Endothelial cell of umbilical vein (primary cell): ENCODE results near the gene ARHGDIB. TPM values are rescaled to one million over a fixed set of nuclear protein-coding genes. Genes with fewer than 3 reads are reported as not detected.

ENCODE experiments used
- BruUV-seq: library from RNA; stranded (reverse); fragments of 400-500 nt; replicated peaks from 2 replicates; lab custom pipeline; 2021; lab: Mats Ljungman, UMichigan
- CTCF ChIA-PET: fragments of 300-600, 350-600 bp; sonication (Branson Sonifier 250); formaldehyde crosslinking; loops from one replicate; lab custom pipeline; 2021; ENCODE audit warnings: antibody characterized with exemption, inconsistent platforms; lab: Charles Lee
- POLR2A ChIA-PET: fragments of 300-600, 350-600 bp; sonication (Branson Sonifier 250); formaldehyde crosslinking; loops from one replicate; lab custom pipeline; 2021; ENCODE audit warnings: antibody characterized with exemption, inconsistent platforms; lab: Charles Lee
- DNase-seq: peaks from one replicate; pipeline ENCODE4 v3.0.0-alpha.2; 2011; ENCODE audit warnings: low read depth, low spot score
- FAIRE-seq: peaks from 2 replicates; lab custom pipeline; 2011; peaks lifted over from hg19 to GRCh38; lab: Jason Lieb, UNC
- H2AFZ ChIP-seq: 2 replicates; pipeline ENCODE4 v1.6.0; 2012; ENCODE audit warnings: low read depth, low read length, control low read depth, inconsistent platforms
- H3K27ac ChIP-seq: 2 replicates; pipeline ENCODE4 v1.5.1; 2011; ENCODE audit warnings: low read depth, mild to moderate bottlenecking, control low read depth, low read length, moderate library complexity; ENCODE audit not compliant: insufficient read depth
- H3K27me3 ChIP-seq, 2 experiments: 2 replicates each; pipeline versions ENCODE4 v1.6.0 to v1.6.1; 2011; ENCODE audit warnings: low read length in 2 of 2, mixed read lengths in 1 of 2; ENCODE audit not compliant: control insufficient read depth in 2 of 2, insufficient read depth in 2 of 2
- H3K36me3 ChIP-seq, 2 experiments: 2 replicates in 1 of 2; 3 replicates in 1 of 2; pipeline ENCODE4 v1.5.1; 2011; ENCODE audit warnings: low read length in 2 of 2, mild to moderate bottlenecking in 1 of 2, moderate library complexity in 1 of 2; ENCODE audit not compliant: control insufficient read depth in 2 of 2, insufficient read depth in 2 of 2; ENCODE audit errors: extremely low read depth in 1 of 2
- H3K4me1 ChIP-seq: 3 replicates; pipeline ENCODE4 v1.5.1; 2011; ENCODE audit warnings: mild to moderate bottlenecking, low read length; ENCODE audit not compliant: control insufficient read depth, insufficient read depth; ENCODE audit errors: extremely low read depth
- H3K4me2 ChIP-seq: 2 replicates; pipeline ENCODE4 v1.6.1; 2011; ENCODE audit warnings: low read length, control low read depth, mixed read lengths; ENCODE audit not compliant: insufficient read depth
- H3K4me3 ChIP-seq, 3 experiments: fragments of 200-600 bp in 1 of 3; sonication (generic), shearing (Covaris generic) in 1 of 3; replicated peaks in 1 of 3; 2 replicates each; pipeline ENCODE4 v1.5.1; 2011 to 2016; ENCODE audit warnings: control low read depth in 3 of 3, low read length in 3 of 3, mild to moderate bottlenecking in 2 of 3, inconsistent platforms in 1 of 3, low read depth in 1 of 3, moderate library complexity in 1 of 3; ENCODE audit not compliant: insufficient read depth in 1 of 3
- H3K79me2 ChIP-seq: 2 replicates; pipeline ENCODE4 v1.6.0; 2012; ENCODE audit warnings: low read length, inconsistent platforms; ENCODE audit not compliant: control insufficient read depth, insufficient read depth
- H3K9ac ChIP-seq: replicated peaks from 2 replicates; pipeline ENCODE3; 2011; ENCODE audit warnings: low read length, control low read depth; ENCODE audit not compliant: insufficient read depth; ENCODE audit errors: extremely low read depth
- H3K9me1 ChIP-seq: replicated peaks from 3 replicates; pipeline ENCODE4 v1.6.0; 2011; ENCODE audit warnings: mild to moderate bottlenecking, low read length; ENCODE audit not compliant: control insufficient read depth, insufficient read depth; ENCODE audit errors: extremely low read depth
- H3K9me3 ChIP-seq: replicated peaks from 2 replicates; pipeline ENCODE4 v1.5.1; 2012; ENCODE audit warnings: low read length, inconsistent platforms; ENCODE audit not compliant: control insufficient read depth, insufficient read depth
- H4K20me1 ChIP-seq: replicated peaks from 2 replicates; pipeline ENCODE3; 2011; ENCODE audit warnings: mild to moderate bottlenecking, low read length; ENCODE audit not compliant: control insufficient read depth, insufficient read depth; ENCODE audit errors: extremely low read depth
- EZH2 ChIP-seq: IDR thresholded peaks from 2 replicates; pipeline ENCODE4 v1.6.1; 2012; ENCODE audit warnings: borderline replicate concordance, low read depth, mild to moderate bottlenecking, moderate library complexity, low read length, inconsistent platforms; ENCODE audit not compliant: severe bottlenecking
- FOS ChIP-seq: IDR thresholded peaks from 2 replicates; pipeline ENCODE4 v1.6.1; 2011; ENCODE audit warnings: mild to moderate bottlenecking, low read length, moderate library complexity, borderline replicate concordance; ENCODE audit not compliant: insufficient read depth
- GATA2 ChIP-seq: IDR thresholded peaks from 2 replicates; pipeline ENCODE4 v1.7.0; 2011; ENCODE audit warnings: low read depth, mild to moderate bottlenecking, moderate library complexity, mixed read lengths, low read length; ENCODE audit not compliant: insufficient read length, insufficient read depth
- JUN ChIP-seq: IDR thresholded peaks from 2 replicates; pipeline ENCODE4 v1.6.1; 2011; ENCODE audit warnings: borderline replicate concordance, low read depth; ENCODE audit not compliant: insufficient read length, insufficient read depth
- MYC ChIP-seq: IDR thresholded peaks from one replicate; pipeline ENCODE4 v1.6.1; 2011; ENCODE audit warnings: mild to moderate bottlenecking, low read depth, low read length
- POLR2A ChIP-seq: IDR thresholded peaks from 2 replicates; pipeline ENCODE4 v1.6.1; 2012; ENCODE audit warnings: low read depth, mild to moderate bottlenecking, control low read depth, low read length
- dilution Hi-C: fragments of 300-500 bp; cut with MboI; formaldehyde crosslinking; loops from one replicate; pipeline ENCODE4 v1.15.0; 2019; ENCODE audit warnings: low sequenced_read_pairs; ENCODE audit not compliant: extremely low pct_ligation_motif_present
- intact Hi-C: fragments of 100-400 bp; cut with micrococcal nuclease; formaldehyde crosslinking; loops from one replicate; pipeline ENCODE4 v1.10.0; 2022
- polyA plus RNA-seq, 4 experiments: library from polyadenylated mRNA; depleted of rRNA in 3 of 4; stranded (reverse) in 3 of 4; unstranded in 1 of 4; fragments of >200 nt; gene quantifications; 2 replicates each; pipeline versions ENCODE4 v1.2.1 to v1.2.3, GENCODE V29; 2011 to 2012; ENCODE audit warnings: missing spikeins in 1 of 4
- total RNA-seq: library from RNA; stranded (reverse); gene quantifications from 2 replicates; pipeline ENCODE4 v1.2.3, GENCODE V29; 2021
- TF ChIP-seq, protein P1 (sequence below): IDR thresholded peaks from 2 replicates; pipeline ENCODE4 v1.6.1; 2011; ENCODE audit not compliant: insufficient read depth, insufficient read length
- TF ChIP-seq, protein P2 (sequence below), 2 donors: IDR thresholded peaks; 1 replicate in 1 of 2; 2 replicates in 1 of 2; pipeline ENCODE4 v1.5.1; 2011; ENCODE audit warnings: low read length in 2 of 2, mild to moderate bottlenecking in 2 of 2, moderate library complexity in 2 of 2, control low read depth in 1 of 2, inconsistent platforms in 1 of 2, low read depth in 1 of 2; ENCODE audit not compliant: insufficient read depth in 1 of 2; ENCODE audit errors: extremely low read depth in 1 of 2

The ARHGDIB gene
- total and polyA plus RNA-seq, 2 donors (not counting 3 experiments of a cell fraction or from before 2014, with no cell fraction given), result 483 to 1,200 TPM

- no peaks in the 10 kb centered on the region for H3K27me3 ChIP-seq
- dilution Hi-C loops, result no loop called here
Measured at GRCh38 chr12:14928931-14929330, 32.5 kb downstream of the ARHGDIB start.

DNA sequence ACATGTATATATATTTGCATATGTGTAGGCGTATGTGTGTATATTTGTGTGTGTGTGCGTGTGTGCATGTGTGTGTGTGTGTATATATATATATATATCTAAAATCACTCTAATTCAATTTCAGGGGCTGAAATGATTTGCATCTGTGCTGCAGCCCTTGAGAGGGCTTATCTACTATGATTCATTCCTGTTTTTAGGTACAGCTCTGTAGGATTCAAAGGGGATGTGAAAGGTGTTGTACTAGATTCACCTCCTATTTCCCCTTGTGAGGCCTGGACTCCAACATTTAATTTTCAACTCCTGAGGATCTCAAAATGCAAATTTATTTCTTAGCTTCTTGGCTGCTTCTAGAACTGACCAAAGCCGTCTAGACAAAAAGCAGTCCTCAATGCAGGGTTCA lies 34.1 kb downstream of the ARHGDIB start:
- POLR2A ChIA-PET, result interaction anchor here (0.6 kb wide), 1 partner anchor 473 kb away, joined by 4 read pairs; no protein-coding TSS in a partner anchor
- CTCF ChIA-PET, result interaction anchor here (0.6 kb wide), 1 partner anchor 10 kb away, joined by 3 read pairs; no protein-coding TSS in a partner anchor

More at GRCh38 chr12:14928931-14929330, 32.5 kb downstream of the ARHGDIB start:
- Histone ChIP-seq H2AFZ (no peak overlapping the region), H3K4me1 (peaks cover 6% of the 10 kb centered on the region), H3K79me2 (no peaks in the 10 kb centered on the region), H3K9me3 (no peaks in the 10 kb centered on the region), H3K4me3 (no peak overlapping the region), H3K9me1 (no peaks in the 10 kb centered on the region), H3K27ac (no peak overlapping the region), H3K9ac (no peak overlapping the region), H3K4me2 (no peak overlapping the region), H3K36me3 (no peaks in the 10 kb centered on the region), H4K20me1 (no peaks in the 10 kb centered on the region)
- POLR2A ChIA-PET, result no interaction called here
- no peak for TF ChIP-seq MYC
- no peak for TF ChIP-seq EZH2
- TF ChIP-seq JUN, result no peak
- FAIRE-seq, result no peak
- DNase-seq, result peak; percentile 40
- no TSS peak for BruUV-seq
- intact Hi-C loops, result loop anchor here (1.0 kb wide), 1 partner anchor 19 kb away; no protein-coding TSS in a partner anchor
- CTCF ChIA-PET, result interaction anchor here (0.7 to 1.0 kb wide), 2 partner anchors 9 to 23 kb away, joined by 3 read pairs; partner anchors contain the start of gene ERP27

More for the DNA sequence above, 34.1 kb downstream of the ARHGDIB start:
- Histone ChIP-seq H4K20me1 (no peaks in the 10 kb centered on the region), H3K4me1 (peaks cover 6% of the 10 kb centered on the region), H3K4me2 (no peak overlapping the region), H3K79me2 (no peaks in the 10 kb centered on the region), H3K27ac (no peak overlapping the region), H3K36me3 (no peaks in the 10 kb centered on the region), H3K27me3 (no peaks in the 10 kb centered on the region), H3K9me1 (no peaks in the 10 kb centered on the region), H2AFZ (no peak overlapping the region), H3K4me3 (no peak overlapping the region), H3K9me3 (no peaks in the 10 kb centered on the region), H3K9ac (no peak overlapping the region)
- DNase-seq (no peak), FAIRE-seq (no peak)
- TF ChIP-seq, protein P1, sequence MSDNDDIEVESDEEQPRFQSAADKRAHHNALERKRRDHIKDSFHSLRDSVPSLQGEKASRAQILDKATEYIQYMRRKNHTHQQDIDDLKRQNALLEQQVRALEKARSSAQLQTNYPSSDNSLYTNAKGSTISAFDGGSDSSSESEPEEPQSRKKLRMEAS, result no peak
- TF ChIP-seq POLR2A (no peak), GATA2 (no peak), JUN (no peak), MYC (no peak), FOS (no peak), EZH2 (no peak)
- TF ChIP-seq, protein P2, sequence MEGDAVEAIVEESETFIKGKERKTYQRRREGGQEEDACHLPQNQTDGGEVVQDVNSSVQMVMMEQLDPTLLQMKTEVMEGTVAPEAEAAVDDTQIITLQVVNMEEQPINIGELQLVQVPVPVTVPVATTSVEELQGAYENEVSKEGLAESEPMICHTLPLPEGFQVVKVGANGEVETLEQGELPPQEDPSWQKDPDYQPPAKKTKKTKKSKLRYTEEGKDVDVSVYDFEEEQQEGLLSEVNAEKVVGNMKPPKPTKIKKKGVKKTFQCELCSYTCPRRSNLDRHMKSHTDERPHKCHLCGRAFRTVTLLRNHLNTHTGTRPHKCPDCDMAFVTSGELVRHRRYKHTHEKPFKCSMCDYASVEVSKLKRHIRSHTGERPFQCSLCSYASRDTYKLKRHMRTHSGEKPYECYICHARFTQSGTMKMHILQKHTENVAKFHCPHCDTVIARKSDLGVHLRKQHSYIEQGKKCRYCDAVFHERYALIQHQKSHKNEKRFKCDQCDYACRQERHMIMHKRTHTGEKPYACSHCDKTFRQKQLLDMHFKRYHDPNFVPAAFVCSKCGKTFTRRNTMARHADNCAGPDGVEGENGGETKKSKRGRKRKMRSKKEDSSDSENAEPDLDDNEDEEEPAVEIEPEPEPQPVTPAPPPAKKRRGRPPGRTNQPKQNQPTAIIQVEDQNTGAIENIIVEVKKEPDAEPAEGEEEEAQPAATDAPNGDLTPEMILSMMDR (IDR thresholded peaks at IDR 0.05; ENCODE audit: extremely low read depth in 1 of 2, insufficient read depth in 1 of 2, low read depth in 1 of 2, low read length in 2 of 2), result no peak
- dilution Hi-C loops (no loop called here), intact Hi-C loops (no loop called here)
- no TSS peak for BruUV-seq
